Stimulated activated CD4-positive, alpha-beta T cell treated with anti-CD3 and anti-CD28 coated beads, Interleukin-1b, Interleukin-23, amount 100 ng/mL, for 1 hour (primary cell): Measurements from ENCODE around the gene RWDD3.
A peak's percentile ranks its signal among the peaks of the same experiment; 100 is the strongest.

Experiments
- DNase-seq, 2 donors: peaks; one replicate each; pipeline ENCODE4 v3.0.0-alpha.2; 2020; ENCODE audit warnings: low read depth in 2 of 2

Gene RWDD3

GRCh38 chr1:95233737-95234500 lies at the start of gene RWDD3:
RWDD3 (plus strand) TSS chr1:95234210; CDS start chr1:95234231, 21 bp downstream.
- DNase-seq: peak; percentile 82 to 89

GRCh38 chr1:95186149-95186548 lies 47.9 kb upstream of the RWDD3 start:
- no peak for DNase-seq

- no peak for DNase-seq
These were observed 40.4 kb upstream of the RWDD3 start for GRCh38 chr1:95193591-95193990.

GRCh38 chr1:95195046-95195445 lies 39.0 kb upstream of the RWDD3 start:
- no peak for DNase-seq

- DNase-seq: no peak
These were observed 38.0 kb upstream of the RWDD3 start for GRCh38 chr1:95196017-95196416.

GRCh38 chr1:95197616-95198252 lies 36.3 kb upstream of the RWDD3 start:
- no peak for DNase-seq

GRCh38 chr1:95201905-95202304 lies 32.1 kb upstream of the RWDD3 start:
- no peak for DNase-seq

- DNase-seq: no peak
These were observed 30.0 kb upstream of the RWDD3 start for GRCh38 chr1:95203908-95204437.

- no peak for DNase-seq
These were observed 27.5 kb upstream of the RWDD3 start for GRCh38 chr1:95206514-95206913.

GRCh38 chr1:95207223-95207935 lies 26.6 kb upstream of the RWDD3 start:
- no peak for DNase-seq

- no peak for DNase-seq
These were observed 25.1 kb upstream of the RWDD3 start for GRCh38 chr1:95208876-95209275.

GRCh38 chr1:95209291-95209690 lies 24.7 kb upstream of the RWDD3 start:
- no peak for DNase-seq

- DNase-seq: no peak
These were observed 17.6 kb upstream of the RWDD3 start for GRCh38 chr1:95216292-95216990.

- no peak for DNase-seq
These were observed 16.6 kb upstream of the RWDD3 start for GRCh38 chr1:95217371-95217770.

GRCh38 chr1:95219407-95219806 lies 14.6 kb upstream of the RWDD3 start:
- no peak for DNase-seq

GRCh38 chr1:95221306-95221705 lies 12.7 kb upstream of the RWDD3 start:
- DNase-seq: no peak

GRCh38 chr1:95222629-95223028 lies 11.4 kb upstream of the RWDD3 start:
- no peak for DNase-seq

GRCh38 chr1:95223110-95223509 lies 10.9 kb upstream of the RWDD3 start:
- no peak for DNase-seq

- no peak for DNase-seq
These were observed 7.0 kb upstream of the RWDD3 start for GRCh38 chr1:95226781-95227660.

GRCh38 chr1:95229037-95229436 lies 5.0 kb upstream of the RWDD3 start:
- no peak for DNase-seq

- no peak for DNase-seq
These were observed 4.3 kb upstream of the RWDD3 start for GRCh38 chr1:95229706-95230105.
